ENCODE measurements around the gene PHF21B.

PHF21B gene

DNA sequence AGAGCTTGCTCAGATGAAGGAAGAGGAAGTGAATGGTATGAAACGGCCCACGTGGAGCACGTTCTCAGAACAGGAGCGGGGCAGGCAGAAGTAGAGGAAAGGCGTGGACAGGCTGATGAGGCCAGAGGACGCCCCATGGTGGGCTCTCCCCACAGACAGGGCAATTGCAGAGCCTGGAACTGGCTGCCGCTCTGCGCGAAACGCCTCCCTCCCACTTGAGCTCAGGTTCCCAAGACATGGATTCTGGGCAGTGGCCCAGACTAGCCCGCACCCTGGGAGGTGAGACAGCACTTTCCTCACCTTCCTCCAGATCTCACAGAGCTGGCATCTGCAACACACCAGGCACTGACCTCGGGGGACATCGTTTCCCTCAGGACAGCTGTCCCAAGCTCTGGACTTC lies 117.6 kb downstream of the PHF21B start:
- Mint-ChIP-seq H3K4me3 (no peak overlapping the region), H3K36me3 (ENCODE audit: low read depth) (peaks cover 27% of the 10 kb centered on the region), H3K4me1 (no peaks in the 10 kb centered on the region), H3K27me3 (ENCODE audit: low read depth) (no peaks in the 10 kb centered on the region), H3K27ac (no peak overlapping the region), H3K9me3 (no peaks in the 10 kb centered on the region)
- TF ChIP-seq, protein P1, sequence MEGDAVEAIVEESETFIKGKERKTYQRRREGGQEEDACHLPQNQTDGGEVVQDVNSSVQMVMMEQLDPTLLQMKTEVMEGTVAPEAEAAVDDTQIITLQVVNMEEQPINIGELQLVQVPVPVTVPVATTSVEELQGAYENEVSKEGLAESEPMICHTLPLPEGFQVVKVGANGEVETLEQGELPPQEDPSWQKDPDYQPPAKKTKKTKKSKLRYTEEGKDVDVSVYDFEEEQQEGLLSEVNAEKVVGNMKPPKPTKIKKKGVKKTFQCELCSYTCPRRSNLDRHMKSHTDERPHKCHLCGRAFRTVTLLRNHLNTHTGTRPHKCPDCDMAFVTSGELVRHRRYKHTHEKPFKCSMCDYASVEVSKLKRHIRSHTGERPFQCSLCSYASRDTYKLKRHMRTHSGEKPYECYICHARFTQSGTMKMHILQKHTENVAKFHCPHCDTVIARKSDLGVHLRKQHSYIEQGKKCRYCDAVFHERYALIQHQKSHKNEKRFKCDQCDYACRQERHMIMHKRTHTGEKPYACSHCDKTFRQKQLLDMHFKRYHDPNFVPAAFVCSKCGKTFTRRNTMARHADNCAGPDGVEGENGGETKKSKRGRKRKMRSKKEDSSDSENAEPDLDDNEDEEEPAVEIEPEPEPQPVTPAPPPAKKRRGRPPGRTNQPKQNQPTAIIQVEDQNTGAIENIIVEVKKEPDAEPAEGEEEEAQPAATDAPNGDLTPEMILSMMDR (IDR thresholded peaks at IDR 0.05; ENCODE audit: unreplicated experiment in 3 of 3), result no peak

DNA sequence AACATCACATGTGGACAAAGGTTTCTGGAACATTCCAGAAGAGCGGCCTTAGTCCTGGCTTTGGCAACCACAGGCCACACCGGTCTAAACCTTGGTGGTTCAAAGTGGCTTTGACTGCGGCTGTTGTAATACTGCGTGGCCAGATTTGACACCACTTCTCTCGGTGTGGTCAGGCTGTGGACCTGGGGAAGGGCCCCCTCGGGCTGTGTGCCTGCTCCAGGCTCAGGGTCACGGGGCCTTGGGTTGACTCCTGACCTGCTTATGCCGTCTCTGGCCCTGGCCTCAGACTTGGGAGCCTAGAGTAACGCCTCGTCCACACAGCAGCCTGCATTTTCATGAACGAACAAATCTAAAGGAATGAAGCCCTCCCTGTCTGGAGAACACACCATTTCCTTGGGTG lies 118.0 kb downstream of the PHF21B start:
- H3K4me1 Mint-ChIP-seq, result no peaks in the 10 kb centered on the region

DNA sequence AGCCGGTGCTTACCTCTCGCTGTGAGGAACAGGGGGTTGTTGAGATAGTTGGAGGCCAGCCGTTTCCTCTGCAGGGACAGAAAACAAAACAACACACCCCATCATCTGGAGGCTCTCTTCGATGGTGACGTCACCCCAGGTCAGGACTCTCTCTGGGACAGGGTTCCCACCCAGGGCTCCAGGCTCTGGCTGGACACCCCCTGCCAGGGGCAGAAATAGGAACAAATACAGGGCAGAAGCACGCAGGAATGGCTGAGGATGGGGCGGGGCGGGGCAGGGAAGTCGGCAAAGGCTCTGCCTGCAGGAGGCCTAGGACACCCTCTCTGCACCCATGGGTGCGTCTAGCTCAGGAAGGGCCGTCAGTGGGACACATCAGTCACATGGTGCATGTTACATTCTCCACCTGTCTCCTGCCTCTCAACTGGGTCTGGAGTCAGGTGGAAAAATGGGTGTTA lies 118.5 kb downstream of the PHF21B start:
- Mint-ChIP-seq H3K27me3 (ENCODE audit: low read depth) (no peaks in the 10 kb centered on the region), H3K36me3 (ENCODE audit: low read depth) (peaks cover 20% of the 10 kb centered on the region), H3K9me3 (no peaks in the 10 kb centered on the region), H3K27ac (no peak overlapping the region), H3K4me1 (no peaks in the 10 kb centered on the region), H3K4me3 (no peak overlapping the region)
- TF ChIP-seq, protein P1 (IDR thresholded peaks at IDR 0.05; ENCODE audit: unreplicated experiment in 3 of 3), result no peak

More for the DNA sequence above, 118.0 kb downstream of the PHF21B start:
- no peaks in the 10 kb centered on the region for H3K9me3 Mint-ChIP-seq
- no peak overlapping the region for H3K27ac Mint-ChIP-seq
- TF ChIP-seq, protein P1 (IDR thresholded peaks at IDR 0.05; ENCODE audit: unreplicated experiment in 3 of 3), result no peak
- H3K36me3 Mint-ChIP-seq (ENCODE audit: low read depth), result peaks cover 24% of the 10 kb centered on the region
- H3K4me3 Mint-ChIP-seq, result no peak overlapping the region
- H3K27me3 Mint-ChIP-seq (ENCODE audit: low read depth), result no peaks in the 10 kb centered on the region

DNA sequence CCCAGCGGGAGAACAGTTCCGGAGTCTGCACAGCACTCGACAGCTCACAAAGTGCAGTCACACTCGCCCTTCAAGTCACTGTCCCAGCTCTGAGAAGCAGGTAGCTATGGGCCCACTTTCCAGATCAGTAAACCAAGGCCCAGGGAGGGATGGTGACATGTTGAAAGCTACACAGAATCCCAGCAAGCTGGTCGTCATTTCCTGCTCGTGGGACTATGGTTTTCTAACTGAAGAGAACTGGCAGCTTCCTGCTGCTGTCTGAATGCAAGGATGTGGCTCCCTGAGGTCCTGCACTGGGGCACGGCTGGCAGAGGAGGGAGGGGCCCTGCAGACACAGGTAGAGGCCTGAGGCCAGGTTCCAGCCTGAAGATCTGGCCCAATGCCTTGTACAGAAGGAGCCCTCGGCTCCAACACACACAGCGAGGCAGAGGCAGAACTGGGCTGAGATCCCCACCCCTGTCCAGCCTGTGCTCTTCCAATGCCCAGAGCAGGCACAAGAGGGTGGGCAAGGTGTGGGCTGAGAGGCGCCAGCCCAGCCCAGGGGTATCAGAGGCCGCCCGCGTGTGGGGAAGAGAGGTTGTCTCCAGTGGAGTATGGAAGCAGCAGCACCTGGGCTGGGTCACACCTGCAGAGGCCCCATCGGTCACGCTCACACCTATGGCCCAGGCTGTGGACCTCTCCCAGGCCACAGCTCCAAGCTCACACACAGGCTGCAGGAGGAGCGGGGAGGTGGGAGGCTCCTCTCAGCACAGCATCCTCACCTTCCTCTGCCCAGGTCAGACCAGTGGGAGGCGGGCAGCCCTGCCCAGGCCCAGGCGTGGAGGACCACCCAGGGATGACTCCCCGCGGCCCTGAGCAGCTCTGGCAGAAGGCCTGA lies 119.2 kb downstream of the PHF21B start:
- Mint-ChIP-seq H3K27me3 (ENCODE audit: low read depth) (no peaks in the 10 kb centered on the region), H3K36me3 (ENCODE audit: low read depth) (peaks cover 20% of the 10 kb centered on the region), H3K9me3 (no peaks in the 10 kb centered on the region), H3K4me1 (no peaks in the 10 kb centered on the region), H3K27ac (no peak overlapping the region), H3K4me3 (no peak overlapping the region)
- TF ChIP-seq, protein P1 (IDR thresholded peaks at IDR 0.05; ENCODE audit: unreplicated experiment in 3 of 3), result no peak

DNA sequence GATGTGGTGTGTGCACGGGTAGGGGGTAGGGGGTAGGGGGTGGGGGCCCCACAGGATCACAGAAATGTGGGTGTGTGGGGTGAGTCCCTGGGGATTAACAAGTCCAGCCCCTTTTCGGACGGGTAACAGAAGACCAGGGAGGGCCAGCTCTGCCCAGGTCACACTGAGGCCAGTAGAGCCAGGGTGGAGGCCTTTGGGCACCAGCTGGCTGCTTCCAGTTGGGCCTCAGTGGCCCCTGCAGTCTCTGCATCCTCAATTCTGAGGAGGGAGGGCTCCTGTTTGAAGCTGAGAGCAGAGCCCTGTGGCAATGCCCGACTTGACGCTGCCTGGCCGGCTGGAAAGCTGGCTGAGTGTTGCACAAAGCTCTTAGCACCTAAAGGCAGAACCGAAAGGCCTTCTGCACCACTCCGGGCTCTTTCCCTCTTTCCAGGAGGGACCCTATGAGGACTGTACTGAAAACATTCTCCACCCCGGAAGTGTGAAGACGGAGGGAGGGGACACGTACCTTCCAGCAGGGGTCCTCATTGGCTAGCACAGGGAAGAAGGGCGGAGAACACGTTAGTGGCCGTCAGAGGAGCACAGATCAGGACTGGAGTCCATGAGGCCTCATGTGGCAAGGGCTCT lies 120.4 kb downstream of the PHF21B start:
- Mint-ChIP-seq H3K9me3 (no peaks in the 10 kb centered on the region), H3K27me3 (ENCODE audit: low read depth) (no peaks in the 10 kb centered on the region), H3K4me3 (no peak overlapping the region), H3K4me1 (no peaks in the 10 kb centered on the region), H3K36me3 (ENCODE audit: low read depth) (peaks cover 15% of the 10 kb centered on the region), H3K27ac (no peak overlapping the region)
- TF ChIP-seq, protein P1 (IDR thresholded peaks at IDR 0.05; ENCODE audit: unreplicated experiment in 3 of 3), result no peak
